Measurements from ENCODE around the gene RCAN1.

RCAN1 gene

DNA sequence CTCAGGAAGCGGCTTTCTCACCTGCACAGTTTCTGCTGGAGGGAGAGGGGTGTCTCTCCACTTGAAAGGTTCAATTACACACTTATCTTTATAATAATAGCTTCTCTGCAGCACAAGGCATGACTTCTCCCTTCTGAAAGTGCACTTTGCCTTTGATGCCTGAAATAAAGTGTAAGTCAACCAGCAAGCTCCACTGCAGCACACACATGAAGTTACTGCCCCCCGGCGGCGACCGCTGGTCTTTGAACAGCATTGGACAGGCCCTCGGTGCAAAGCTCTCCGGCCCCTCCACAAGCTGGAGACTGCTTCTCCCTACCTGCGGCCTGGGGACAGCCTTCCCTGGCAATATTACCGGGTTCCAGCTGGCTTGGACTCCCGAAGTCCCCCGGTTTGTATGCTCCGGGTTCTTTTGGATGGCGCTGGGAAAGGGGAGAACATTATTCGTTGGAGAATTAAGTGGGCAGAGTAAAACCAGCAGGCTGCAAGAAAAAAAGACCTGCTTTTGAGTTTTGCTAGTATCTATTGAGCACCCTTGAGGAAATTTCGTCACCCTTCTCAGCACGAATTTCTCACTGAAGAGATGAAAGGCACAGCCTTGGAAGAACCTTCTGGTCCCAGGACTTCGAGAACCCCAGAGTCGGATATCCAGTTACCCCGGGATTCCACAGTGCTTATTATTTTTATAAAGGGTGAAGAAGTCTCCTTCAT lies 11.8 kb downstream of the RCAN1 start:
- DNase-seq (ENCODE audit: low spot score in 2 of 2) = peak; percentile 56 to 85
- Histone ChIP-seq H3K27me3 (ENCODE audit: low read depth) (no peaks in the 10 kb centered on the region), H3K4me1 (peaks cover 29% of the 10 kb centered on the region), H3K9me3 (no peaks in the 10 kb centered on the region), H3K36me3 (replicated peaks) (no peaks in the 10 kb centered on the region), H3K4me3 (no peak overlapping the region)
- in situ Hi-C loops (cut with MboI; ENCODE audit: low sequenced_read_pairs) = loop anchor here (25.0 kb wide), 2 partner anchors 284 to 691 kb away; partner anchors contain the start of gene ATP5PO

DNA sequence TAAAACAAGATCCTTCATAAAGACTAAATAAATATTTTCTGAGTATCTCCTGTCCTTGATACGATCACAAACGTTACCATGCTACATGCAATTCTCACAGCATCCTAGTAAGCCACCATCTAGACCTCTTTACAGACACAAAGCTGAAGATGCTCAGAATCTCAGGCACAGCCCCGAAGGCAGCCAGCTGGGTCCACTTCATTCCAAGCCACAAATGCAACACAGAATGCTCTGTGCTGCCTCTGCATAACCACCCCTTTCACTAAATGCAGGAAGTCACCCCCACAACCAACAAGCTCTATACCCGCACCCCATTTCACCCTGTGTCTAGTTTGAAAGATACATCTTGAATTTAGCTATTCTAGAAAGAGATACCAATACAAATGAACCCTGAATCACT lies 12.9 kb downstream of the RCAN1 start:
- H3K4me1 ChIP-seq = peaks cover 21% of the 10 kb centered on the region
- in situ Hi-C loops (cut with MboI; ENCODE audit: low sequenced_read_pairs) = loop anchor here (25.0 kb wide), 2 partner anchors 285 to 690 kb away; partner anchors contain the start of gene ATP5PO
- H3K4me3 ChIP-seq = no peak overlapping the region
- H3K27me3 ChIP-seq (ENCODE audit: low read depth) = no peaks in the 10 kb centered on the region
- no peaks in the 10 kb centered on the region for H3K36me3 ChIP-seq (replicated peaks)
- no peak for DNase-seq (ENCODE audit: low spot score in 2 of 2)
- no peaks in the 10 kb centered on the region for H3K9me3 ChIP-seq

DNA sequence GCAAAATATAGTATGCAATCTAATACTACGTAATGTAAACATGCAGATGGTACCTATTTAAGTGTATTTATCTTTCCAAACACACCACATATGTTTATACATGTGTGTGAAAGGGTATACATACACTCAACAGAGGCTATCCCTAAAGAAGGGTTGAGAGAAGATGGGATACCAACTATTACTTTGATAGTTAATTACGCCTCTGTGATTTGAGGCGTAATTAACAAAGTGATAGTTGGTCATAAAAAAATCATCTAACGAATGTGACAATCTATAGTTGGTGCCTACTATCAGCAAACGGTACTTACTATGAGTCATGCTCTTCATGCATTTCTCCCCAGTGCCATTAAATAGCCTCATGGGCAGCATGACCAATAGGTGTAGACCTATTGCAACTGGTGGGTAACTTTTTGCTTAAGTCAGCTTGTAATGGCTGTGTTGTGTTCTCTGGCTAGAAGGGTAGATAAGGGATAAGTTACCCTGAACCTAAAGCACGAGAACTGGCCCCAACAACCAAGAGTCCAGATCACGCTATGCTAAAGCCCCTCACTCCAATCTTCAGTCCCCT lies 15.3 kb downstream of the RCAN1 start:
- Histone ChIP-seq H3K36me3 (replicated peaks) (no peaks in the 10 kb centered on the region), H3K27me3 (ENCODE audit: low read depth) (no peaks in the 10 kb centered on the region), H3K9me3 (no peaks in the 10 kb centered on the region), H3K4me1 (peaks cover 8% of the 10 kb centered on the region), H3K4me3 (no peak overlapping the region)
- no peak for DNase-seq (ENCODE audit: low spot score in 2 of 2)
- in situ Hi-C loops (cut with MboI; ENCODE audit: low sequenced_read_pairs) = loop anchor here (25.0 kb wide), 2 partner anchors 288 to 687 kb away; partner anchors contain the start of gene ATP5PO

- Histone ChIP-seq H3K36me3 (replicated peaks) (no peaks in the 10 kb centered on the region), H3K9me3 (no peaks in the 10 kb centered on the region), H3K27me3 (ENCODE audit: low read depth) (no peaks in the 10 kb centered on the region), H3K4me3 (no peak overlapping the region), H3K4me1 (peaks cover 8% of the 10 kb centered on the region)
- in situ Hi-C loops (cut with MboI; ENCODE audit: low sequenced_read_pairs) = no loop called here
- DNase-seq (ENCODE audit: low spot score in 2 of 2) = no peak
Observed at GRCh38 chr21:34598931-34599400, 15.9 kb downstream of the RCAN1 start.

DNA sequence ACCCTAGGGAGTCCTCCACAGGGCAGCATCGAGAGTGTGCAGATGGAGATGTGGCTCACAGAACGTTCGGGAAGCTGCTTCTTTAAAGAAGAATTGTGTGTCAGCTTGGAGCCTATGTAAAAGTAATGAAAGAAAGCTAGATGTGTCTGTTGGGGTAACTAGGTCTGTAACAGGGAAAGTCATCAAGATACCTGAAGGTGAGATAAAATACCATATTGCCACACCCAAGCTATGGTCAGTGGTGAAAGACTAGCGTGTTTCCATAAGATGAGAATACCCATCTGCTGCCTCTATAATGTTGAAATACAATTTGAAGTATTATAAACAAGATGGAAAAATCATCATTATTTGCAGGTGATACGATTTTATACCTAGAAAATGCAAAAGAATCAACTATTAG lies 17.5 kb downstream of the RCAN1 start:
- Histone ChIP-seq H3K4me3 (no peak overlapping the region), H3K36me3 (replicated peaks) (no peaks in the 10 kb centered on the region), H3K4me1 (peaks cover 8% of the 10 kb centered on the region), H3K9me3 (no peaks in the 10 kb centered on the region), H3K27me3 (ENCODE audit: low read depth) (no peaks in the 10 kb centered on the region)
- in situ Hi-C loops (cut with MboI; ENCODE audit: low sequenced_read_pairs) = no loop called here
- no peak for DNase-seq (ENCODE audit: low spot score in 2 of 2)

GRCh38 chr21:34596561-34597271 lies 18.2 kb downstream of the RCAN1 start:
- Histone ChIP-seq H3K9me3 (no peaks in the 10 kb centered on the region), H3K36me3 (replicated peaks) (no peaks in the 10 kb centered on the region), H3K4me3 (no peak overlapping the region), H3K4me1 (peaks cover 8% of the 10 kb centered on the region), H3K27me3 (ENCODE audit: low read depth) (no peaks in the 10 kb centered on the region)
- in situ Hi-C loops (cut with MboI; ENCODE audit: low sequenced_read_pairs) = no loop called here
- no peak for DNase-seq (ENCODE audit: low spot score in 2 of 2)

- Histone ChIP-seq H3K9me3 (no peaks in the 10 kb centered on the region), H3K4me3 (no peak overlapping the region), H3K36me3 (replicated peaks) (no peaks in the 10 kb centered on the region), H3K27me3 (ENCODE audit: low read depth) (no peaks in the 10 kb centered on the region), H3K4me1 (peaks cover 8% of the 10 kb centered on the region)
- no peak for DNase-seq (ENCODE audit: low spot score in 2 of 2)
- in situ Hi-C loops (cut with MboI; ENCODE audit: low sequenced_read_pairs) = no loop called here
Observed at GRCh38 chr21:34595457-34595856, 19.5 kb downstream of the RCAN1 start.

- DNase-seq (ENCODE audit: low spot score in 2 of 2) = no peak
- no peaks in the 10 kb centered on the region for H3K9me3 ChIP-seq
- H3K36me3 ChIP-seq (replicated peaks) = no peaks in the 10 kb centered on the region
- H3K4me3 ChIP-seq = no peak overlapping the region
- H3K4me1 ChIP-seq = peaks cover 8% of the 10 kb centered on the region
- in situ Hi-C loops (cut with MboI; ENCODE audit: low sequenced_read_pairs) = loop anchor here (5.0 kb wide), 1 partner anchor 52 kb away; no protein-coding TSS in a partner anchor
- no peaks in the 10 kb centered on the region for H3K27me3 ChIP-seq (ENCODE audit: low read depth)
Observed at GRCh38 chr21:34594566-34595234, 20.2 kb downstream of the RCAN1 start.

GRCh38 chr21:34593954-34594531 lies 20.9 kb downstream of the RCAN1 start:
- in situ Hi-C loops (cut with MboI; ENCODE audit: low sequenced_read_pairs) = loop anchor here (5.0 kb wide), 1 partner anchor 52 kb away; no protein-coding TSS in a partner anchor
- Histone ChIP-seq H3K9me3 (no peaks in the 10 kb centered on the region), H3K4me1 (peaks cover 3% of the 10 kb centered on the region), H3K36me3 (replicated peaks) (no peaks in the 10 kb centered on the region), H3K4me3 (no peak overlapping the region), H3K27me3 (ENCODE audit: low read depth) (no peaks in the 10 kb centered on the region)
- DNase-seq (ENCODE audit: low spot score in 2 of 2) = no peak

GRCh38 chr21:34593423-34593822 lies 21.5 kb downstream of the RCAN1 start:
- in situ Hi-C loops (cut with MboI; ENCODE audit: low sequenced_read_pairs) = loop anchor here (5.0 kb wide), 1 partner anchor 51 kb away; no protein-coding TSS in a partner anchor
- Histone ChIP-seq H3K36me3 (replicated peaks) (no peaks in the 10 kb centered on the region), H3K9me3 (no peaks in the 10 kb centered on the region), H3K4me1 (no peaks in the 10 kb centered on the region), H3K27me3 (ENCODE audit: low read depth) (no peaks in the 10 kb centered on the region), H3K4me3 (no peak overlapping the region)
- no peak for DNase-seq (ENCODE audit: low spot score in 2 of 2)

DNA sequence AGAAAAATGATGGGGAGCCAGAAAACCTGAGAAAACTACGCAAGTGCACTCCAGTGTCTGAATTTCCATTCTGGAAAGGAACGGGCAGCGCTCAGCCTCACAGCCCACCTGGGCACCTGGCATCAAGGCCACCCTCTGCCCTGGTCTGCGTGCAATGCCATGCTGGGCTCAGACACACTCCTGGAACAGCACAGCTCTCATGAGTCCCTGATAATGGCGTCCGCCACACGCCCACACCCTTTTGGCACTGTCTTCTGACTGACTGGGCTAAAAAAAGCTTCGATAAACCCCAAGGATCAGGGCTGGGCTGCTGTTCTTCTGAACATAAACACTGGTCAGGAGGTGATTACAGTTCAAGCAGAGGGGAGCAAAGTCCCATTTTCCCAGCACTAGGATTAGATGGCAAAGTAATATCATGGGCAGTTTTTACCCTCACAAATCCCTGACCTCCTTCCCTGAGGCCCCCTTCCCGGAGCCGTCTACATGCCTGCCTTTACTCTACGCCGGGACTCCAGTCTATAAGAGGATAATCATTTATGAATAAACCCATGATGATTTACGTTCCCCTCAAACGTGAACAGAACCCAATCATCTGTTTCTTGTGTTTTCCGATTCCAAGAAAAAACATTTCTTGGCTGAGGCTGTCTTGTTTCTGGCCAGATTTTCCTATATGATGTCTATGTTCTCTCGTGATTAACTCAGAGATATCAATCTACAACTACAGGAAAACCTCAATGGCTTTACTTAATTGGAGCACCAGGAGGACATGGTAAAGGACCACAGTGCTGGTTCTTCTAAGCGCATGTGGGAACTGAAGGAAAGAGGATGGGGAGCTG lies 22.6 kb downstream of the RCAN1 start:
- DNase-seq (ENCODE audit: low spot score in 2 of 2) = no peak
- in situ Hi-C loops (cut with MboI; ENCODE audit: low sequenced_read_pairs) = loop anchor here (5.0 kb wide), 1 partner anchor 50 kb away; no protein-coding TSS in a partner anchor
- Histone ChIP-seq H3K4me1 (no peaks in the 10 kb centered on the region), H3K9me3 (no peaks in the 10 kb centered on the region), H3K36me3 (replicated peaks) (no peaks in the 10 kb centered on the region), H3K27me3 (ENCODE audit: low read depth) (no peaks in the 10 kb centered on the region), H3K4me3 (no peak overlapping the region)

- Histone ChIP-seq H3K4me1 (no peaks in the 10 kb centered on the region), H3K27me3 (ENCODE audit: low read depth) (no peaks in the 10 kb centered on the region), H3K36me3 (replicated peaks) (no peaks in the 10 kb centered on the region), H3K9me3 (no peaks in the 10 kb centered on the region), H3K4me3 (no peak overlapping the region)
- DNase-seq (ENCODE audit: low spot score in 2 of 2) = no peak
- in situ Hi-C loops (cut with MboI; ENCODE audit: low sequenced_read_pairs) = loop anchor here (5.0 kb wide), 1 partner anchor 48 kb away; no protein-coding TSS in a partner anchor
Observed at GRCh38 chr21:34590520-34590919, 24.4 kb downstream of the RCAN1 start.

All from HAP-1 (cell line).